ENCODE measurements around the gene DPP9. TPM values are rescaled to one million over a fixed set of nuclear protein-coding genes. Genes with fewer than 3 reads are reported as not detected.
A peak's percentile ranks its signal among the peaks of the same experiment; 100 is the strongest.

Gene DPP9
- total and polyA plus RNA-seq, 2 of the 13 experiments (the other 11 are each of a cell fraction or from before 2014, with no cell fraction given), result 8.4 to 25.8 TPM

GRCh38 chr19:4640247-4641000 is 83.2 kb downstream of the DPP9 start (continued):
- no peak for TF ChIP-seq MYNN (CRISPR knock-in tag; IDR thresholded peaks at IDR 0.05; ENCODE audit: low read depth)
- TF ChIP-seq ZNF629 (CRISPR knock-in tag; conservative IDR thresholded peaks at IDR 0.05), result no peak
- TF ChIP-seq CCAR2 (optimal IDR thresholded peaks at IDR 0.05; ENCODE audit: low read depth, low read length), result no peak
- no peak for TF ChIP-seq ZNF775 (CRISPR knock-in tag; IDR thresholded peaks at IDR 0.05; ENCODE audit: borderline replicate concordance)
- TF ChIP-seq ZNF547 (CRISPR knock-in tag; IDR thresholded peaks at IDR 0.05), result no peak
- no peak for TF ChIP-seq KDM6A (CRISPR knock-in tag; IDR thresholded peaks at IDR 0.05; ENCODE audit: low read depth)
- TF ChIP-seq SOX6 (IDR thresholded peaks at IDR 0.05), result no peak
- TF ChIP-seq SOX6 (CRISPR knock-in tag; IDR thresholded peaks at IDR 0.05), result peak; percentile 35; the same call in 1 of the 2 replicates
- TF ChIP-seq EZH2 (conservative IDR thresholded peaks at IDR 0.05; ENCODE audit: low read depth, low read length), result no peak
- no peak for TF ChIP-seq NAIF1 (CRISPR knock-in tag; IDR thresholded peaks at IDR 0.05; ENCODE audit: borderline replicate concordance)
- no peak for TF ChIP-seq ZBTB7A (CRISPR knock-in tag; IDR thresholded peaks at IDR 0.05)
- TF ChIP-seq ZNF780A (CRISPR knock-in tag; IDR thresholded peaks at IDR 0.05), result no peak
- no peak for TF ChIP-seq CBX2 (IDR thresholded peaks at IDR 0.05; ENCODE audit: low read depth, low read length)
- TF ChIP-seq CBX2 (CRISPR knock-in tag; IDR thresholded peaks at IDR 0.05; ENCODE audit: low read depth), result no peak
- no peak for TF ChIP-seq PCBP1 (IDR thresholded peaks at IDR 0.05; ENCODE audit: borderline replicate concordance, low read depth, low read length)
- no peak for TF ChIP-seq STAT6 (CRISPR knock-in tag; IDR thresholded peaks at IDR 0.05; ENCODE audit: borderline replicate concordance)
- TF ChIP-seq CENPT (CRISPR knock-in tag; IDR thresholded peaks at IDR 0.05; ENCODE audit: low read depth), result no peak
- no peak for TF ChIP-seq SSRP1 (CRISPR knock-in tag; IDR thresholded peaks at IDR 0.05)
- TF ChIP-seq ZFP36L1 (CRISPR knock-in tag; IDR thresholded peaks at IDR 0.05), result no peak
- no peak for TF ChIP-seq PTBP1 (IDR thresholded peaks at IDR 0.05; ENCODE audit: low read depth, low read length, poor library complexity, severe bottlenecking)
- TF ChIP-seq ZUFSP (CRISPR knock-in tag; IDR thresholded peaks at IDR 0.05; ENCODE audit: borderline replicate concordance), result no peak
- TF ChIP-seq CENPBD1 (CRISPR knock-in tag; IDR thresholded peaks at IDR 0.05; ENCODE audit: borderline replicate concordance, low read depth), result no peak
- no peak for TF ChIP-seq TEF (CRISPR knock-in tag; IDR thresholded peaks at IDR 0.05)
- TF ChIP-seq ZNF83 (CRISPR knock-in tag; IDR thresholded peaks at IDR 0.05; ENCODE audit: borderline replicate concordance), result no peak
- no peak for TF ChIP-seq SRSF1 (optimal IDR thresholded peaks at IDR 0.05; ENCODE audit: low read depth, low read length)
- TF ChIP-seq KDM5A (IDR thresholded peaks at IDR 0.05; ENCODE audit: borderline replicate concordance, low read length), result no peak
